Endothelial cell of umbilical vein (primary cell): ENCODE data around the gene FHOD1. TPM values are rescaled to one million over a fixed set of nuclear protein-coding genes. Genes with fewer than 3 reads are reported as not detected.

Experiments used
- BruUV-seq: library from RNA; stranded (reverse); fragments of 400-500 nt; replicated peaks from 2 replicates; lab custom pipeline; 2021; lab: Mats Ljungman, UMichigan
- CTCF ChIA-PET: fragments of 300-600, 350-600 bp; sonication (Branson Sonifier 250); formaldehyde crosslinking; loops from one replicate; lab custom pipeline; 2021; ENCODE audit warnings: antibody characterized with exemption, inconsistent platforms; lab: Charles Lee
- POLR2A ChIA-PET: fragments of 300-600, 350-600 bp; sonication (Branson Sonifier 250); formaldehyde crosslinking; loops from one replicate; lab custom pipeline; 2021; ENCODE audit warnings: antibody characterized with exemption, inconsistent platforms; lab: Charles Lee
- DNase-seq: peaks from one replicate; pipeline ENCODE4 v3.0.0-alpha.2; 2011; ENCODE audit warnings: low read depth, low spot score
- FAIRE-seq: peaks from 2 replicates; lab custom pipeline; 2011; peaks lifted over from hg19 to GRCh38; lab: Jason Lieb, UNC
- H2AFZ ChIP-seq: 2 replicates; pipeline ENCODE4 v1.6.0; 2012; ENCODE audit warnings: low read depth, low read length, control low read depth, inconsistent platforms
- H3K27ac ChIP-seq: 2 replicates; pipeline ENCODE4 v1.5.1; 2011; ENCODE audit warnings: low read depth, mild to moderate bottlenecking, control low read depth, low read length, moderate library complexity; ENCODE audit not compliant: insufficient read depth
- H3K27me3 ChIP-seq, 2 experiments: 2 replicates each; pipeline versions ENCODE4 v1.6.0 to v1.6.1; 2011; ENCODE audit warnings: low read length in 2 of 2, mixed read lengths in 1 of 2; ENCODE audit not compliant: control insufficient read depth in 2 of 2, insufficient read depth in 2 of 2
- H3K36me3 ChIP-seq, 2 experiments: 2 replicates in 1 of 2; 3 replicates in 1 of 2; pipeline ENCODE4 v1.5.1; 2011; ENCODE audit warnings: low read length in 2 of 2, mild to moderate bottlenecking in 1 of 2, moderate library complexity in 1 of 2; ENCODE audit not compliant: control insufficient read depth in 2 of 2, insufficient read depth in 2 of 2; ENCODE audit errors: extremely low read depth in 1 of 2
- H3K4me1 ChIP-seq: 3 replicates; pipeline ENCODE4 v1.5.1; 2011; ENCODE audit warnings: mild to moderate bottlenecking, low read length; ENCODE audit not compliant: control insufficient read depth, insufficient read depth; ENCODE audit errors: extremely low read depth
- H3K4me2 ChIP-seq: 2 replicates; pipeline ENCODE4 v1.6.1; 2011; ENCODE audit warnings: low read length, control low read depth, mixed read lengths; ENCODE audit not compliant: insufficient read depth
- H3K4me3 ChIP-seq, 3 experiments: fragments of 200-600 bp in 1 of 3; sonication (generic), shearing (Covaris generic) in 1 of 3; replicated peaks in 1 of 3; 2 replicates each; pipeline ENCODE4 v1.5.1; 2011 to 2016; ENCODE audit warnings: control low read depth in 3 of 3, low read length in 3 of 3, mild to moderate bottlenecking in 2 of 3, inconsistent platforms in 1 of 3, low read depth in 1 of 3, moderate library complexity in 1 of 3; ENCODE audit not compliant: insufficient read depth in 1 of 3
- H3K79me2 ChIP-seq: 2 replicates; pipeline ENCODE4 v1.6.0; 2012; ENCODE audit warnings: low read length, inconsistent platforms; ENCODE audit not compliant: control insufficient read depth, insufficient read depth
- H3K9ac ChIP-seq: replicated peaks from 2 replicates; pipeline ENCODE3; 2011; ENCODE audit warnings: low read length, control low read depth; ENCODE audit not compliant: insufficient read depth; ENCODE audit errors: extremely low read depth
- H3K9me1 ChIP-seq: replicated peaks from 3 replicates; pipeline ENCODE4 v1.6.0; 2011; ENCODE audit warnings: mild to moderate bottlenecking, low read length; ENCODE audit not compliant: control insufficient read depth, insufficient read depth; ENCODE audit errors: extremely low read depth
- H3K9me3 ChIP-seq: replicated peaks from 2 replicates; pipeline ENCODE4 v1.5.1; 2012; ENCODE audit warnings: low read length, inconsistent platforms; ENCODE audit not compliant: control insufficient read depth, insufficient read depth
- H4K20me1 ChIP-seq: replicated peaks from 2 replicates; pipeline ENCODE3; 2011; ENCODE audit warnings: mild to moderate bottlenecking, low read length; ENCODE audit not compliant: control insufficient read depth, insufficient read depth; ENCODE audit errors: extremely low read depth
- CTCF ChIP-seq, 2 donors: IDR thresholded peaks; 1 replicate in 1 of 2; 2 replicates in 1 of 2; pipeline ENCODE4 v1.5.1; 2011; ENCODE audit warnings: low read length in 2 of 2, mild to moderate bottlenecking in 2 of 2, moderate library complexity in 2 of 2, control low read depth in 1 of 2, inconsistent platforms in 1 of 2, low read depth in 1 of 2; ENCODE audit not compliant: insufficient read depth in 1 of 2; ENCODE audit errors: extremely low read depth in 1 of 2
- EZH2 ChIP-seq: IDR thresholded peaks from 2 replicates; pipeline ENCODE4 v1.6.1; 2012; ENCODE audit warnings: borderline replicate concordance, low read depth, mild to moderate bottlenecking, moderate library complexity, low read length, inconsistent platforms; ENCODE audit not compliant: severe bottlenecking
- GATA2 ChIP-seq: IDR thresholded peaks from 2 replicates; pipeline ENCODE4 v1.7.0; 2011; ENCODE audit warnings: low read depth, mild to moderate bottlenecking, moderate library complexity, mixed read lengths, low read length; ENCODE audit not compliant: insufficient read length, insufficient read depth
- JUN ChIP-seq: IDR thresholded peaks from 2 replicates; pipeline ENCODE4 v1.6.1; 2011; ENCODE audit warnings: borderline replicate concordance, low read depth; ENCODE audit not compliant: insufficient read length, insufficient read depth
- MYC ChIP-seq: IDR thresholded peaks from one replicate; pipeline ENCODE4 v1.6.1; 2011; ENCODE audit warnings: mild to moderate bottlenecking, low read depth, low read length
- dilution Hi-C: fragments of 300-500 bp; cut with MboI; formaldehyde crosslinking; loops from one replicate; pipeline ENCODE4 v1.15.0; 2019; ENCODE audit warnings: low sequenced_read_pairs; ENCODE audit not compliant: extremely low pct_ligation_motif_present
- intact Hi-C: fragments of 100-400 bp; cut with micrococcal nuclease; formaldehyde crosslinking; loops from one replicate; pipeline ENCODE4 v1.10.0; 2022
- polyA plus RNA-seq, 4 experiments: library from polyadenylated mRNA; depleted of rRNA in 3 of 4; stranded (reverse) in 3 of 4; unstranded in 1 of 4; fragments of >200 nt; gene quantifications; 2 replicates each; pipeline versions ENCODE4 v1.2.1 to v1.2.3, GENCODE V29; 2011 to 2012; ENCODE audit warnings: missing spikeins in 1 of 4
- total RNA-seq: library from RNA; stranded (reverse); gene quantifications from 2 replicates; pipeline ENCODE4 v1.2.3, GENCODE V29; 2021
- TF ChIP-seq, protein P1 (sequence below): IDR thresholded peaks from 2 replicates; pipeline ENCODE4 v1.6.1; 2011; ENCODE audit not compliant: insufficient read depth, insufficient read length

The FHOD1 gene
- total and polyA plus RNA-seq, 2 donors (not counting 3 experiments of a cell fraction or from before 2014, with no cell fraction given): 63.6 to 124 TPM

DNA sequence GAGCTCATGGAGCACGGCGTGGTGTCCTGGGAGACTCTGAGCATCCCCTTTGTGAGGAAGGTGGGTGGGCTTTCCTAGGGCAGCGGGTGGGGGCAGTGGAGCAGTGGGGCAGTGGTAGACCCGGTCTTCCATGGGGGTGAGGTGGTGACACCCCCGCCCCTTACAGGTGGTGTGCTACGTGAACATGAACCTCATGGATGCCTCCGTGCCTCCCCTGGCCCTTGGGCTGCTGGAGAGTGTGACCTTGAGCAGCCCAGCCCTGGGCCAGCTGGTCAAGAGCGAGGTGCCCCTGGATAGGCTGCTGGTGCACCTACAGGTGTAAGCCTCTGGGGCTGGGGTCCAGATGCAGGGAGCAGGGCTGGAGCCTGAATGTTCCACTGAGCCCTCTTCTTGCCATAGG lies 46.8 kb downstream of the FHOD1 start:
- intact Hi-C loops: no loop called here
- H4K20me1 ChIP-seq: no peaks in the 10 kb centered on the region
- CTCF ChIA-PET: interaction anchor here (0.6 kb wide), 1 partner anchor 58 kb away, joined by 3 read pairs; no protein-coding TSS in a partner anchor

More for the DNA sequence above, 46.8 kb downstream of the FHOD1 start:
- H3K9me3 ChIP-seq: no peaks in the 10 kb centered on the region
- H3K27ac ChIP-seq: no peak overlapping the region
- POLR2A ChIA-PET: no interaction called here
- H3K4me2 ChIP-seq: no peak overlapping the region
- no peak overlapping the region for H2AFZ ChIP-seq
- dilution Hi-C loops: no loop called here
- no peaks in the 10 kb centered on the region for H3K9me1 ChIP-seq
- TF ChIP-seq GATA2 (no peak), MYC (no peak), CTCF (IDR thresholded peaks at IDR 0.05; ENCODE audit: extremely low read depth in 1 of 2, insufficient read depth in 1 of 2, low read depth in 1 of 2, low read length in 2 of 2) (no peak), JUN (no peak), EZH2 (no peak)
- TF ChIP-seq, protein P1, sequence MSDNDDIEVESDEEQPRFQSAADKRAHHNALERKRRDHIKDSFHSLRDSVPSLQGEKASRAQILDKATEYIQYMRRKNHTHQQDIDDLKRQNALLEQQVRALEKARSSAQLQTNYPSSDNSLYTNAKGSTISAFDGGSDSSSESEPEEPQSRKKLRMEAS: no peak
- no peak overlapping the region for H3K4me3 ChIP-seq
- peaks cover 18 to 61% of the 10 kb centered on the region in 2 experiments for H3K36me3 ChIP-seq
- H3K4me1 ChIP-seq: peaks cover 2% of the 10 kb centered on the region
- DNase-seq: no peak
- no peaks in the 10 kb centered on the region for H3K27me3 ChIP-seq
- H3K9ac ChIP-seq: no peak overlapping the region
- no TSS peak for BruUV-seq
- FAIRE-seq: no peak
- H3K79me2 ChIP-seq: peaks cover 14% of the 10 kb centered on the region
